ENCODE measurements around the gene RASL10B. TPM values are rescaled to one million over a fixed set of nuclear protein-coding genes. Genes with fewer than 3 reads are reported as not detected.

The RASL10B gene
- total RNA-seq, 1 donor from 2014 or later: 9.1 TPM

GRCh38 chr17:35708951-35709350 is 22.5 kb upstream of the RASL10B start:
- intact Hi-C loops (cut with DNase I): no loop called here
- DNase-seq (ENCODE audit: extremely low spot score in 2 of 2): no peak
- peaks cover 0 to 18% of the 10 kb centered on the region in 2 donors for H3K36me3 ChIP-seq

GRCh38 chr17:35709874-35710273 is 21.6 kb upstream of the RASL10B start:
- Histone ChIP-seq H3K9me3 (no peaks in the 10 kb centered on the region), H3K27me3 (no peaks in the 10 kb centered on the region), H3K4me1 (peaks cover 18% of the 10 kb centered on the region), H3K27ac (no peak overlapping the region), H3K36me3 (peaks cover 0 to 18% of the 10 kb centered on the region in 2 donors), H3K4me3 (no peak overlapping the region)
- TF ChIP-seq CTCF (IDR thresholded peaks at IDR 0.05): no peak
- TF ChIP-seq POLR2A (IDR thresholded peaks at IDR 0.05): no peak
- TF ChIP-seq POLR2AphosphoS5 (IDR thresholded peaks at IDR 0.05; ENCODE audit: insufficient read depth in 1 of 2, low read depth in 1 of 2): no peak
- intact Hi-C loops (cut with DNase I): no loop called here
- DNase-seq (ENCODE audit: extremely low spot score in 2 of 2): no peak

More at GRCh38 chr17:35708951-35709350, 22.5 kb upstream of the RASL10B start:
- H3K9me3 ChIP-seq: no peaks in the 10 kb centered on the region
- no peak overlapping the region for H3K4me3 ChIP-seq
- no peaks in the 10 kb centered on the region for H3K27me3 ChIP-seq
- TF ChIP-seq POLR2A (IDR thresholded peaks at IDR 0.05): no peak
- TF ChIP-seq POLR2AphosphoS5 (IDR thresholded peaks at IDR 0.05; ENCODE audit: insufficient read depth in 1 of 2, low read depth in 1 of 2): no peak
- no peak for TF ChIP-seq CTCF (IDR thresholded peaks at IDR 0.05)
- H3K27ac ChIP-seq: no peak overlapping the region
- H3K4me1 ChIP-seq: peaks cover 18% of the 10 kb centered on the region

GRCh38 chr17:35710950-35711349 is 20.5 kb upstream of the RASL10B start:
- Histone ChIP-seq H3K4me1 (peaks cover 18% of the 10 kb centered on the region), H3K27ac (no peak overlapping the region), H3K9me3 (no peaks in the 10 kb centered on the region), H3K36me3 (peaks cover 0 to 18% of the 10 kb centered on the region in 2 donors), H3K4me3 (no peak overlapping the region), H3K27me3 (no peaks in the 10 kb centered on the region)
- TF ChIP-seq POLR2AphosphoS5 (IDR thresholded peaks at IDR 0.05; ENCODE audit: insufficient read depth in 1 of 2, low read depth in 1 of 2): no peak
- no peak for TF ChIP-seq POLR2A (IDR thresholded peaks at IDR 0.05)
- no peak for TF ChIP-seq CTCF (IDR thresholded peaks at IDR 0.05)
- intact Hi-C loops (cut with DNase I): no loop called here
- no peak for DNase-seq (ENCODE audit: extremely low spot score in 2 of 2)

- Histone ChIP-seq H3K4me3 (no peak overlapping the region), H3K27me3 (no peaks in the 10 kb centered on the region), H3K4me1 (peaks cover 34% of the 10 kb centered on the region), H3K9me3 (no peaks in the 10 kb centered on the region), H3K27ac (peak overlapping the region; percentile 10), H3K36me3 (peaks cover 0 to 18% of the 10 kb centered on the region in 2 donors)
- intact Hi-C loops (cut with DNase I): no loop called here
- DNase-seq (ENCODE audit: extremely low spot score in 2 of 2): no peak
- TF ChIP-seq CTCF (IDR thresholded peaks at IDR 0.05): no peak
- no peak for TF ChIP-seq POLR2A (IDR thresholded peaks at IDR 0.05)
- TF ChIP-seq POLR2AphosphoS5 (IDR thresholded peaks at IDR 0.05; ENCODE audit: insufficient read depth in 1 of 2, low read depth in 1 of 2): peak in 1 of 2 donors; percentile 39
Measured at GRCh38 chr17:35713069-35713728, 18.2 kb upstream of the RASL10B start.

- H3K36me3 ChIP-seq: peaks cover 0 to 27% of the 10 kb centered on the region in 2 donors
- no peak for DNase-seq (ENCODE audit: extremely low spot score in 2 of 2)
- peaks cover 34% of the 10 kb centered on the region for H3K4me1 ChIP-seq
- H3K27me3 ChIP-seq: no peaks in the 10 kb centered on the region
- intact Hi-C loops (cut with DNase I): no loop called here
- no peak overlapping the region for H3K27ac ChIP-seq
- TF ChIP-seq POLR2AphosphoS5 (IDR thresholded peaks at IDR 0.05; ENCODE audit: insufficient read depth in 1 of 2, low read depth in 1 of 2): no peak
- no peak for TF ChIP-seq CTCF (IDR thresholded peaks at IDR 0.05)
- no peak for TF ChIP-seq POLR2A (IDR thresholded peaks at IDR 0.05)
- no peak overlapping the region for H3K4me3 ChIP-seq
- H3K9me3 ChIP-seq: no peaks in the 10 kb centered on the region
Measured at GRCh38 chr17:35714988-35715387, 16.5 kb upstream of the RASL10B start.
